OCI-LY3 (cell line): ENCODE measurements around the gene PASK.

ENCODE experiments used
- H2AFZ ChIP-seq: fragments of 200-600, 300-600 bp; shearing (Covaris generic); 2 replicates; pipeline ENCODE4 v1.6.0; 2014; ENCODE audit warnings: antibody characterized with exemption, low read depth, low read length
- H3K27ac ChIP-seq: fragments of 200-600, 300-600 bp; sonication (generic); 2 replicates; pipeline ENCODE4 v1.5.1; 2014; ENCODE audit warnings: mild to moderate bottlenecking, low read length, moderate library complexity, mixed read lengths
- H3K27me3 ChIP-seq: fragments of 200-600, 300-600 bp; sonication (generic); 2 replicates; pipeline ENCODE4 v1.6.1; 2014; ENCODE audit warnings: low read depth, low read length, mixed read lengths
- H3K36me3 ChIP-seq: fragments of 200-600, 300-600 bp; sonication (generic); replicated peaks from 2 replicates; pipeline ENCODE3; 2014; ENCODE audit warnings: low read depth, low read length, mixed read lengths
- H3K4me1 ChIP-seq: fragments of 300-600, 200-600 bp; sonication (generic); 2 replicates; pipeline ENCODE4 v1.6.1; 2014; ENCODE audit warnings: low read length, mixed read lengths
- H3K4me2 ChIP-seq: fragments of 200-600, 300-600 bp; sonication (generic); 2 replicates; pipeline ENCODE4 v1.6.1; 2014; ENCODE audit warnings: low read length, mixed read lengths
- H3K4me3 ChIP-seq: fragments of 300-600, 200-600 bp; sonication (generic); 2 replicates; pipeline ENCODE4 v1.5.1; 2014; ENCODE audit warnings: antibody characterized with exemption, mild to moderate bottlenecking, low read length, moderate library complexity
- H3K79me2 ChIP-seq: fragments of 300-600, 200-600 bp; shearing (Covaris generic); 2 replicates; pipeline ENCODE4 v1.6.1; 2014; ENCODE audit warnings: mild to moderate bottlenecking, low read length, mixed read lengths
- H3K9ac ChIP-seq: fragments of 300-600, 200-600 bp; shearing (Covaris generic); 2 replicates; pipeline ENCODE4 v1.6.0; 2014; ENCODE audit warnings: mild to moderate bottlenecking, low read length, moderate library complexity
- H3K9me3 ChIP-seq: fragments of 200-600, 300-600 bp; shearing (Covaris generic); 2 replicates; pipeline ENCODE4 v1.6.1; 2014; ENCODE audit warnings: low read length, mixed read lengths; ENCODE audit not compliant: insufficient read depth
- H4K20me1 ChIP-seq: fragments of 200-600, 300-600 bp; sonication (generic); 2 replicates; pipeline ENCODE4 v1.6.1; 2016; ENCODE audit warnings: low read length, mixed read lengths; ENCODE audit not compliant: insufficient read depth
- CTCF ChIP-seq: fragments of 200-600, 300-600 bp; sonication (generic); IDR thresholded peaks from 2 replicates; pipeline ENCODE4 v1.5.1; 2014; ENCODE audit warnings: antibody characterized with exemption, low read length, low read depth
- EZH2phosphoT487 ChIP-seq: fragments of 200-600 bp; shearing (Covaris generic); IDR thresholded peaks from 2 replicates; pipeline ENCODE4 v1.6.1; 2018; ENCODE audit warnings: antibody characterized with exemption, mixed run types, low read depth

Gene PASK

GRCh38 chr2:241122376-241123002 is 26.8 kb downstream of the PASK start:
- Histone ChIP-seq H3K27ac (no peak overlapping the region), H4K20me1 (no peaks in the 10 kb centered on the region), H3K9ac (no peak overlapping the region), H3K9me3 (no peaks in the 10 kb centered on the region), H3K4me1 (peaks cover 29% of the 10 kb centered on the region), H3K4me2 (no peak overlapping the region), H2AFZ (no peak overlapping the region), H3K27me3 (no peaks in the 10 kb centered on the region), H3K4me3 (no peak overlapping the region), H3K79me2 (peaks cover 69% of the 10 kb centered on the region), H3K36me3 (peaks cover 49% of the 10 kb centered on the region)
- TF ChIP-seq EZH2phosphoT487 (no peak), CTCF (no peak)

- no peaks in the 10 kb centered on the region for H3K27me3 ChIP-seq
- H3K79me2 ChIP-seq: peaks cover 70% of the 10 kb centered on the region
- H3K27ac ChIP-seq: no peak overlapping the region
- H2AFZ ChIP-seq: no peak overlapping the region
- peaks cover 14% of the 10 kb centered on the region for H3K4me1 ChIP-seq
- no peaks in the 10 kb centered on the region for H4K20me1 ChIP-seq
- H3K9ac ChIP-seq: no peak overlapping the region
- no peaks in the 10 kb centered on the region for H3K9me3 ChIP-seq
- H3K36me3 ChIP-seq: peaks cover 44% of the 10 kb centered on the region
- H3K4me3 ChIP-seq: no peak overlapping the region
- TF ChIP-seq CTCF (no peak), EZH2phosphoT487 (no peak)
- no peak overlapping the region for H3K4me2 ChIP-seq
These were observed 28.3 kb downstream of the PASK start for GRCh38 chr2:241121008-241121407.

- Histone ChIP-seq H2AFZ (no peak overlapping the region), H3K4me3 (no peak overlapping the region), H3K79me2 (peaks cover 69% of the 10 kb centered on the region), H3K9ac (no peak overlapping the region), H4K20me1 (no peaks in the 10 kb centered on the region), H3K4me2 (no peak overlapping the region), H3K27me3 (no peaks in the 10 kb centered on the region), H3K9me3 (no peaks in the 10 kb centered on the region), H3K36me3 (peaks cover 39% of the 10 kb centered on the region), H3K27ac (no peak overlapping the region), H3K4me1 (peaks cover 8% of the 10 kb centered on the region; the same call in 1 of the 2 replicates)
- TF ChIP-seq EZH2phosphoT487 (no peak), CTCF (no peak)
These were observed 28.8 kb downstream of the PASK start for GRCh38 chr2:241120440-241120839.

GRCh38 chr2:241118737-241119505 is 30.4 kb downstream of the PASK start:
- no peak overlapping the region for H2AFZ ChIP-seq

More at GRCh38 chr2:241118737-241119505, 30.4 kb downstream of the PASK start:
- no peak overlapping the region for H3K4me3 ChIP-seq
- no peaks in the 10 kb centered on the region for H4K20me1 ChIP-seq
- no peaks in the 10 kb centered on the region for H3K9me3 ChIP-seq
- H3K36me3 ChIP-seq: peaks cover 44% of the 10 kb centered on the region
- no peak for TF ChIP-seq CTCF
- no peak for TF ChIP-seq EZH2phosphoT487
- no peaks in the 10 kb centered on the region for H3K4me1 ChIP-seq
- no peak overlapping the region for H3K9ac ChIP-seq
- H3K27me3 ChIP-seq: no peaks in the 10 kb centered on the region
- no peak overlapping the region for H3K27ac ChIP-seq
- peaks cover 56% of the 10 kb centered on the region for H3K79me2 ChIP-seq
- no peak overlapping the region for H3K4me2 ChIP-seq
